ENCODE results near the gene AIF1L.
"Not testable (repeated sequence)": the region's sequence is repeated elsewhere in the genome, so short reads cannot be mapped to it uniquely, and the experiment has no call there.

Gene AIF1L

GRCh38 chr9:131111854-131112311 lies 15.6 kb downstream of the AIF1L start:
- Histone ChIP-seq H3K9me3 (ENCODE audit: low read length) (no peaks in the 10 kb centered on the region), H3K27me3 (ENCODE audit: insufficient read depth, low read length) (no peaks in the 10 kb centered on the region), H2AFZ (ENCODE audit: low read depth, low read length) (peak overlapping the region; percentile 33), H3K36me3 (ENCODE audit: insufficient read depth, low read length) (peaks cover 6% of the 10 kb centered on the region), H3K4me1 (ENCODE audit: insufficient read depth, low read length) (peaks cover 15% of the 10 kb centered on the region), H3K4me3 (ENCODE audit: low read length) (no peak overlapping the region)

- H2AFZ ChIP-seq (ENCODE audit: low read depth, low read length), result no peak overlapping the region
Measured at GRCh38 chr9:131112374-131113154, 16.2 kb downstream of the AIF1L start.

GRCh38 chr9:131113655-131114054 lies 17.3 kb downstream of the AIF1L start:
- H3K9me3 ChIP-seq (ENCODE audit: low read length), result no peaks in the 10 kb centered on the region
- H3K36me3 ChIP-seq (ENCODE audit: insufficient read depth, low read length), result peaks cover 18% of the 10 kb centered on the region
- no peak overlapping the region for H2AFZ ChIP-seq (ENCODE audit: low read depth, low read length)
- no peak overlapping the region for H3K4me3 ChIP-seq (ENCODE audit: low read length)
- no peaks in the 10 kb centered on the region for H3K27me3 ChIP-seq (ENCODE audit: insufficient read depth, low read length)
- H3K4me1 ChIP-seq (ENCODE audit: insufficient read depth, low read length), result peaks cover 15% of the 10 kb centered on the region

More at GRCh38 chr9:131112374-131113154, 16.2 kb downstream of the AIF1L start:
- peaks cover 15% of the 10 kb centered on the region for H3K4me1 ChIP-seq (ENCODE audit: insufficient read depth, low read length)
- H3K36me3 ChIP-seq (ENCODE audit: insufficient read depth, low read length), result peaks cover 12% of the 10 kb centered on the region
- no peaks in the 10 kb centered on the region for H3K9me3 ChIP-seq (ENCODE audit: low read length)
- no peaks in the 10 kb centered on the region for H3K27me3 ChIP-seq (ENCODE audit: insufficient read depth, low read length)
- H3K4me3 ChIP-seq (ENCODE audit: low read length), result no peak overlapping the region

GRCh38 chr9:131114084-131114535 lies 17.8 kb downstream of the AIF1L start:
- Histone ChIP-seq H3K4me1 (ENCODE audit: insufficient read depth, low read length) (peaks cover 15% of the 10 kb centered on the region), H3K27me3 (ENCODE audit: insufficient read depth, low read length) (no peaks in the 10 kb centered on the region), H3K36me3 (ENCODE audit: insufficient read depth, low read length) (peaks cover 22% of the 10 kb centered on the region), H3K9me3 (ENCODE audit: low read length) (no peaks in the 10 kb centered on the region), H3K4me3 (ENCODE audit: low read length) (no peak overlapping the region), H2AFZ (ENCODE audit: low read depth, low read length) (no peak overlapping the region)

- H2AFZ ChIP-seq (ENCODE audit: low read depth, low read length); H3K27me3 ChIP-seq (ENCODE audit: insufficient read depth, low read length); H3K9me3 ChIP-seq (ENCODE audit: low read length); H3K4me3 ChIP-seq (ENCODE audit: low read length): not testable (repeated sequence)
- peaks cover 32% of the 10 kb centered on the region for H3K36me3 ChIP-seq (ENCODE audit: insufficient read depth, low read length)
- H3K4me1 ChIP-seq (ENCODE audit: insufficient read depth, low read length), result peaks cover 15% of the 10 kb centered on the region
Measured at GRCh38 chr9:131115360-131115742, 19.0 kb downstream of the AIF1L start.

GRCh38 chr9:131116281-131117120 lies 20.2 kb downstream of the AIF1L start:
- peaks cover 44% of the 10 kb centered on the region for H3K36me3 ChIP-seq (ENCODE audit: insufficient read depth, low read length)
- H2AFZ ChIP-seq (ENCODE audit: low read depth, low read length), result no peak overlapping the region
- H3K4me1 ChIP-seq (ENCODE audit: insufficient read depth, low read length), result peaks cover 10% of the 10 kb centered on the region
- H3K4me3 ChIP-seq (ENCODE audit: low read length), result no peak overlapping the region
- no peaks in the 10 kb centered on the region for H3K27me3 ChIP-seq (ENCODE audit: insufficient read depth, low read length)
- no peaks in the 10 kb centered on the region for H3K9me3 ChIP-seq (ENCODE audit: low read length)

GRCh38 chr9:131117121-131117761 lies 20.9 kb downstream of the AIF1L start:
- no peak overlapping the region for H2AFZ ChIP-seq (ENCODE audit: low read depth, low read length)
- H3K27me3 ChIP-seq (ENCODE audit: insufficient read depth, low read length), result no peaks in the 10 kb centered on the region
- H3K4me3 ChIP-seq (ENCODE audit: low read length), result no peak overlapping the region
- H3K9me3 ChIP-seq (ENCODE audit: low read length), result no peaks in the 10 kb centered on the region
- peaks cover 3% of the 10 kb centered on the region for H3K4me1 ChIP-seq (ENCODE audit: insufficient read depth, low read length)
- H3K36me3 ChIP-seq (ENCODE audit: insufficient read depth, low read length), result peaks cover 49% of the 10 kb centered on the region

GRCh38 chr9:131117762-131118145 lies 21.4 kb downstream of the AIF1L start:
- H3K4me1 ChIP-seq (ENCODE audit: insufficient read depth, low read length), result no peaks in the 10 kb centered on the region
- no peaks in the 10 kb centered on the region for H3K9me3 ChIP-seq (ENCODE audit: low read length)
- H3K4me3 ChIP-seq (ENCODE audit: low read length), result no peak overlapping the region
- peaks cover 52% of the 10 kb centered on the region for H3K36me3 ChIP-seq (ENCODE audit: insufficient read depth, low read length)
- no peaks in the 10 kb centered on the region for H3K27me3 ChIP-seq (ENCODE audit: insufficient read depth, low read length)
- H2AFZ ChIP-seq (ENCODE audit: low read depth, low read length), result no peak overlapping the region

- Histone ChIP-seq H3K27me3 (ENCODE audit: insufficient read depth, low read length) (no peaks in the 10 kb centered on the region), H2AFZ (ENCODE audit: low read depth, low read length) (no peak overlapping the region), H3K4me1 (ENCODE audit: insufficient read depth, low read length) (peaks cover 1% of the 10 kb centered on the region)
Measured at GRCh38 chr9:131119600-131119999, 23.3 kb downstream of the AIF1L start.

GRCh38 chr9:131120620-131121228 lies 24.4 kb downstream of the AIF1L start:
- H3K9me3 ChIP-seq (ENCODE audit: low read length), result no peaks in the 10 kb centered on the region
- H3K4me1 ChIP-seq (ENCODE audit: insufficient read depth, low read length), result peaks cover 5% of the 10 kb centered on the region
- H2AFZ ChIP-seq (ENCODE audit: low read depth, low read length), result no peak overlapping the region
- peaks cover 49% of the 10 kb centered on the region for H3K36me3 ChIP-seq (ENCODE audit: insufficient read depth, low read length)
- no peak overlapping the region for H3K4me3 ChIP-seq (ENCODE audit: low read length)
- no peaks in the 10 kb centered on the region for H3K27me3 ChIP-seq (ENCODE audit: insufficient read depth, low read length)

More at GRCh38 chr9:131119600-131119999, 23.3 kb downstream of the AIF1L start:
- Histone ChIP-seq H3K9me3 (ENCODE audit: low read length) (no peaks in the 10 kb centered on the region), H3K4me3 (ENCODE audit: low read length) (no peak overlapping the region), H3K36me3 (ENCODE audit: insufficient read depth, low read length) (peaks cover 49% of the 10 kb centered on the region)

- H3K36me3 ChIP-seq (ENCODE audit: insufficient read depth, low read length), result peaks cover 49% of the 10 kb centered on the region
- H3K4me3 ChIP-seq (ENCODE audit: low read length), result no peak overlapping the region
- no peak overlapping the region for H2AFZ ChIP-seq (ENCODE audit: low read depth, low read length)
- peaks cover 8% of the 10 kb centered on the region for H3K4me1 ChIP-seq (ENCODE audit: insufficient read depth, low read length)
- no peaks in the 10 kb centered on the region for H3K27me3 ChIP-seq (ENCODE audit: insufficient read depth, low read length)
- no peaks in the 10 kb centered on the region for H3K9me3 ChIP-seq (ENCODE audit: low read length)
Measured at GRCh38 chr9:131121346-131121745, 25.0 kb downstream of the AIF1L start.

GRCh38 chr9:131122158-131122557 lies 25.8 kb downstream of the AIF1L start:
- Histone ChIP-seq H3K4me1 (ENCODE audit: insufficient read depth, low read length) (peaks cover 14% of the 10 kb centered on the region), H3K36me3 (ENCODE audit: insufficient read depth, low read length) (peaks cover 50% of the 10 kb centered on the region), H2AFZ (ENCODE audit: low read depth, low read length) (no peak overlapping the region), H3K9me3 (ENCODE audit: low read length) (no peaks in the 10 kb centered on the region), H3K27me3 (ENCODE audit: insufficient read depth, low read length) (no peaks in the 10 kb centered on the region), H3K4me3 (ENCODE audit: low read length) (no peak overlapping the region)

GRCh38 chr9:131125038-131125287 lies 28.6 kb downstream of the AIF1L start:
- peaks cover 54% of the 10 kb centered on the region for H3K36me3 ChIP-seq (ENCODE audit: insufficient read depth, low read length)
- no peaks in the 10 kb centered on the region for H3K27me3 ChIP-seq (ENCODE audit: insufficient read depth, low read length)
- peak overlapping the region; percentile 89 for H3K4me3 ChIP-seq (ENCODE audit: low read length)
- peak overlapping the region; percentile 54 for H2AFZ ChIP-seq (ENCODE audit: low read depth, low read length)
- peaks cover 14% of the 10 kb centered on the region for H3K4me1 ChIP-seq (ENCODE audit: insufficient read depth, low read length)
- no peaks in the 10 kb centered on the region for H3K9me3 ChIP-seq (ENCODE audit: low read length)

Measured in neuron (in vitro differentiated cells).